ENCODE data around the gene PERM1. TPM values are rescaled to one million over a fixed set of nuclear protein-coding genes. Genes with fewer than 3 reads are reported as not detected.
A peak's percentile ranks its signal among the peaks of the same experiment; 100 is the strongest.

PERM1 gene
- total and polyA plus RNA-seq, 2 of the 13 experiments (the other 11 are each of a cell fraction or from before 2014, with no cell fraction given) = 0.04 to 0.29 TPM

DNA sequence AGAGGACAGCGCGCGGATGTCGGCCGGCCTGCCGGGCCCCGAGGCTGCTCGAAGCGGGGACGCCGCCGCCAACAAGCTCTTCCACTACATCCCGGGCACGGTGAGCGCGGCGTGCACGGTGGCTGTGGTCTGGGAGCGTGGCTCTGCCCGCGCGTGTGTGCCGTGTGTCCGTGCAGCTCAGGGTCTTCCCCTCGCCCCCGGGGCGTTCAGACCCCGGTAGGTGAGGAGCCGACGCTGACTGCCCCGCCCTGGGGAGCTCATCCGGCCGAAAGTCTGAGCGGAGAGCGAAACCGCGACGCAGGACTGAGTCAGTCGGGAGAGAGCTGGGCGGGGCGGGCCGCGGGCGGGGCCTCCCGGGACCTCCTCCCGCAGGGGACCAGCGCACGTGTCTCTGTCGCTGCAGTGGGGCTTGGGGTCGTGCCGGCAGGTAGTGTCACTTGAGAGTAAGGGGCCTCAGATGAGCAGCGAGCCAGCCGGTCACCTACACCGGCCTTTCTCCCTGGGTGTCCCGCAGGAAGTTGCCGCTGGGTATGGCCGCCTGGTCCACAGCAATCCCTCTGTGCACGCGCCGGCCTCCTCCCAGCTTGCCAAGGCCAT, 15.1 kb downstream of the PERM1 start (continued):
- TF ChIP-seq, protein P1, sequence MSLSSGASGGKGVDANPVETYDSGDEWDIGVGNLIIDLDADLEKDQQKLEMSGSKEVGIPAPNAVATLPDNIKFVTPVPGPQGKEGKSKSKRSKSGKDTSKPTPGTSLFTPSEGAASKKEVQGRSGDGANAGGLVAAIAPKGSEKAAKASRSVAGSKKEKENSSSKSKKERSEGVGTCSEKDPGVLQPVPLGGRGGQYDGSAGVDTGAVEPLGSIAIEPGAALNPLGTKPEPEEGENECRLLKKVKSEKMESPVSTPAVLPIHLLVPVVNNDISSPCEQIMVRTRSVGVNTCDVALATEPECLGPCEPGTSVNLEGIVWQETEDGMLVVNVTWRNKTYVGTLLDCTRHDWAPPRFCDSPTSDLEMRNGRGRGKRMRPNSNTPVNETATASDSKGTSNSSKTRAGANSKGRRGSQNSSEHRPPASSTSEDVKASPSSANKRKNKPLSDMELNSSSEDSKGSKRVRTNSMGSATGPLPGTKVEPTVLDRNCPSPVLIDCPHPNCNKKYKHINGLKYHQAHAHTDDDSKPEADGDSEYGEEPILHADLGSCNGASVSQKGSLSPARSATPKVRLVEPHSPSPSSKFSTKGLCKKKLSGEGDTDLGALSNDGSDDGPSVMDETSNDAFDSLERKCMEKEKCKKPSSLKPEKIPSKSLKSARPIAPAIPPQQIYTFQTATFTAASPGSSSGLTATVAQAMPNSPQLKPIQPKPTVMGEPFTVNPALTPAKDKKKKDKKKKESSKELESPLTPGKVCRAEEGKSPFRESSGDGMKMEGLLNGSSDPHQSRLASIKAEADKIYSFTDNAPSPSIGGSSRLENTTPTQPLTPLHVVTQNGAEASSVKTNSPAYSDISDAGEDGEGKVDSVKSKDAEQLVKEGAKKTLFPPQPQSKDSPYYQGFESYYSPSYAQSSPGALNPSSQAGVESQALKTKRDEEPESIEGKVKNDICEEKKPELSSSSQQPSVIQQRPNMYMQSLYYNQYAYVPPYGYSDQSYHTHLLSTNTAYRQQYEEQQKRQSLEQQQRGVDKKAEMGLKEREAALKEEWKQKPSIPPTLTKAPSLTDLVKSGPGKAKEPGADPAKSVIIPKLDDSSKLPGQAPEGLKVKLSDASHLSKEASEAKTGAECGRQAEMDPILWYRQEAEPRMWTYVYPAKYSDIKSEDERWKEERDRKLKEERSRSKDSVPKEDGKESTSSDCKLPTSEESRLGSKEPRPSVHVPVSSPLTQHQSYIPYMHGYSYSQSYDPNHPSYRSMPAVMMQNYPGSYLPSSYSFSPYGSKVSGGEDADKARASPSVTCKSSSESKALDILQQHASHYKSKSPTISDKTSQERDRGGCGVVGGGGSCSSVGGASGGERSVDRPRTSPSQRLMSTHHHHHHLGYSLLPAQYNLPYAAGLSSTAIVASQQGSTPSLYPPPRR (CRISPR knock-in tag; IDR thresholded peaks at IDR 0.05; ENCODE audit: borderline replicate concordance) = no peak
- TF ChIP-seq MED1 (CRISPR knock-in tag; IDR thresholded peaks at IDR 0.05) (no peak), AKAP8 (CRISPR knock-in tag; IDR thresholded peaks at IDR 0.05) (peak; percentile 75), ZNF430 (CRISPR knock-in tag; IDR thresholded peaks at IDR 0.05) (0 out of 2 replicates have a peak, but pooled peaks have one; percentile 39), ZNF33B (CRISPR knock-in tag; IDR thresholded peaks at IDR 0.05) (no peak), ZNF275 (CRISPR knock-in tag; IDR thresholded peaks at IDR 0.05; ENCODE audit: borderline replicate concordance) (0 out of 2 replicates have a peak, but pooled peaks have one; percentile 14), MBD4 (IDR thresholded peaks at IDR 0.05; ENCODE audit: borderline replicate concordance, low read length) (no peak), MAFG (CRISPR knock-in tag; IDR thresholded peaks at IDR 0.05) (no peak), ZNF18 (CRISPR knock-in tag; IDR thresholded peaks at IDR 0.05; ENCODE audit: insufficient replicate concordance) (no peak), ZNF451 (CRISPR knock-in tag; IDR thresholded peaks at IDR 0.05) (0 out of 2 replicates have a peak, but pooled peaks have one; percentile 30), ZNF644 (CRISPR knock-in tag; IDR thresholded peaks at IDR 0.05; ENCODE audit: low read depth) (no peak), THRA (CRISPR knock-in tag; IDR thresholded peaks at IDR 0.05; ENCODE audit: borderline replicate concordance) (no peak), RXRA (CRISPR knock-in tag; IDR thresholded peaks at IDR 0.05) (no peak), RFXANK (CRISPR knock-in tag; IDR thresholded peaks at IDR 0.05) (no peak), ZNF879 (CRISPR knock-in tag; IDR thresholded peaks at IDR 0.05) (no peak), SKI (IDR thresholded peaks at IDR 0.05; ENCODE audit: partially characterized antibody) (peak; percentile 10)
- TF ChIP-seq, protein P2, sequence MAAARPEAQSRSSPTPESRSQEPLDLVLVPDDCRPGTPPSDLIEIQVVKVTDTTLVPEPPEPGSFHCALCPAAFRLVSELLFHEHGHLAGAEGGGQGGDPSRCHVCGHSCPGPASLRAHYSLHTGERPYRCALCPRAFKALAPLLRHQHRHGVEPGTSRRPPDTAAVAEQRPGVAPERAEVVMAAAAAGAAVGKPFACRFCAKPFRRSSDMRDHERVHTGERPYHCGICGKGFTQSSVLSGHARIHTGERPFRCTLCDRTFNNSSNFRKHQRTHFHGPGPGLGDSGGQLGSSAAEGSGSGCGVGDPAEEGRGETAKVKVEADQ (CRISPR knock-in tag; IDR thresholded peaks at IDR 0.05; ENCODE audit: borderline replicate concordance) = no peak
- TF ChIP-seq, protein P3, sequence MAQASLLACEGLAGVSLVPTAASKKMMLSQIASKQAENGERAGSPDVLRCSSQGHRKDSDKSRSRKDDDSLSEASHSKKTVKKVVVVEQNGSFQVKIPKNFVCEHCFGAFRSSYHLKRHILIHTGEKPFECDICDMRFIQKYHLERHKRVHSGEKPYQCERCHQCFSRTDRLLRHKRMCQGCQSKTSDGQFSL (CRISPR knock-in tag; IDR thresholded peaks at IDR 0.05) = no peak
